Keratinocyte (primary cell): ENCODE results near the gene LIN28A. TPM values are rescaled to one million over a fixed set of nuclear protein-coding genes. Genes with fewer than 3 reads are reported as not detected.

Experiments used
- DNase-seq: peaks from one replicate; pipeline ENCODE4 v3.0.0-alpha.2; 2011; ENCODE audit warnings: low read depth, missing footprints, low spot score
- FAIRE-seq: peaks from 2 replicates; lab custom pipeline; 2011; peaks lifted over from hg19 to GRCh38; lab: Jason Lieb, UNC
- H2AFZ ChIP-seq: 2 replicates; pipeline ENCODE4 v1.6.0; 2012; ENCODE audit warnings: low read length, control low read depth, inconsistent platforms; ENCODE audit not compliant: control insufficient read depth
- H3K27ac ChIP-seq: 2 replicates; pipeline ENCODE4 v1.5.1; 2011; ENCODE audit warnings: low read length; ENCODE audit not compliant: control insufficient read depth, insufficient read depth
- H3K27me3 ChIP-seq: 3 replicates; pipeline ENCODE4 v1.6.0; 2011; ENCODE audit warnings: low read length; ENCODE audit not compliant: control insufficient read depth, insufficient read depth; ENCODE audit errors: extremely low read depth
- H3K36me3 ChIP-seq, 2 experiments: 2 replicates in 1 of 2; 3 replicates in 1 of 2; pipeline ENCODE4 v1.5.1; 2011; ENCODE audit warnings: low read length in 2 of 2, mild to moderate bottlenecking in 1 of 2; ENCODE audit not compliant: control insufficient read depth in 2 of 2, insufficient read depth in 2 of 2; ENCODE audit errors: extremely low read depth in 1 of 2
- H3K4me1 ChIP-seq: 3 replicates; pipeline ENCODE4 v1.5.1; 2011; ENCODE audit warnings: low read length; ENCODE audit not compliant: control insufficient read depth, insufficient read depth; ENCODE audit errors: extremely low read depth
- H3K4me2 ChIP-seq: 3 replicates; pipeline ENCODE4 v1.6.0; 2011; ENCODE audit warnings: low read depth, low read length; ENCODE audit not compliant: control insufficient read depth, insufficient read depth; ENCODE audit errors: extremely low read depth
- H3K4me3 ChIP-seq, 3 experiments: fragments of 200-600 bp in 1 of 3; sonication (generic) in 1 of 3; 2 replicates in 2 of 3; 3 replicates in 1 of 3; pipeline ENCODE4 v1.5.1; 2011 to 2016; ENCODE audit warnings: low read length in 3 of 3, mild to moderate bottlenecking in 3 of 3, control low read depth in 2 of 3, inconsistent platforms in 1 of 3, low read depth in 1 of 3, mixed read lengths in 1 of 3, mixed run types in 1 of 3, moderate library complexity in 1 of 3; ENCODE audit not compliant: control insufficient read depth in 2 of 3, insufficient read depth in 2 of 3; ENCODE audit errors: extremely low read depth in 1 of 3
- H3K79me2 ChIP-seq: 2 replicates; pipeline ENCODE4 v1.6.0; 2012; ENCODE audit warnings: low read length; ENCODE audit not compliant: control insufficient read depth, insufficient read depth
- H3K9ac ChIP-seq: 3 replicates; pipeline ENCODE4 v1.6.0; 2011; ENCODE audit warnings: low read length; ENCODE audit not compliant: control insufficient read depth, insufficient read depth; ENCODE audit errors: extremely low read depth
- H3K9me1 ChIP-seq: 3 replicates; pipeline ENCODE4 v1.6.0; 2011; ENCODE audit warnings: low read length; ENCODE audit not compliant: control insufficient read depth, insufficient read depth; ENCODE audit errors: extremely low read depth
- H3K9me3 ChIP-seq: 2 replicates; pipeline ENCODE4 v1.5.1; 2012; ENCODE audit warnings: low read depth, low read length; ENCODE audit not compliant: control insufficient read depth
- H4K20me1 ChIP-seq: 3 replicates; pipeline ENCODE4 v1.6.0; 2011; ENCODE audit warnings: low read length; ENCODE audit not compliant: control insufficient read depth, insufficient read depth; ENCODE audit errors: extremely low read depth
- EZH2 ChIP-seq: IDR thresholded peaks from one replicate; pipeline ENCODE4 v1.6.1; 2012; ENCODE audit warnings: inconsistent platforms, mild to moderate bottlenecking, low read length, moderate library complexity
- dilution Hi-C: fragments of 300-500 bp; cut with MboI; formaldehyde crosslinking; loops from one replicate; pipeline ENCODE4 v1.7.0; 2020; ENCODE audit warnings: low sequenced_read_pairs; ENCODE audit not compliant: extremely low pct_ligation_motif_present
- polyA plus RNA-seq, 5 experiments: library from polyadenylated mRNA; depleted of rRNA in 3 of 5; stranded (reverse) in 3 of 5; stranded (forward) in 1 of 5; unstranded in 1 of 5; fragments of >200 nt; gene quantifications; 1 replicate in 1 of 5; 2 replicates in 3 of 5; 3 replicates in 1 of 5; pipeline versions ENCODE4 v1.2.1 to v1.2.3, GENCODE V29; 2011 to 2012; ENCODE audit warnings: missing spikeins in 2 of 5, low read depth in 1 of 5, low replicate concordance in 1 of 5
- TF ChIP-seq, protein P1 (sequence below), 3 experiments: IDR thresholded peaks in 1 of 3; conservative IDR thresholded peaks in 1 of 3; optimal IDR thresholded peaks in 1 of 3; 2 replicates in 2 of 3; 3 replicates in 1 of 3; pipeline versions ENCODE3 to v1.5.1; 2011; ENCODE audit warnings: low read length in 3 of 3, mild to moderate bottlenecking in 3 of 3, moderate library complexity in 2 of 3, control low read depth in 1 of 3, inconsistent platforms in 1 of 3; ENCODE audit not compliant: insufficient read depth in 2 of 3; ENCODE audit errors: extremely low read depth in 1 of 3

Gene LIN28A
- polyA plus RNA-seq, 1 donor (not counting 4 experiments of a cell fraction or from before 2014, with no cell fraction given) = not detected

DNA sequence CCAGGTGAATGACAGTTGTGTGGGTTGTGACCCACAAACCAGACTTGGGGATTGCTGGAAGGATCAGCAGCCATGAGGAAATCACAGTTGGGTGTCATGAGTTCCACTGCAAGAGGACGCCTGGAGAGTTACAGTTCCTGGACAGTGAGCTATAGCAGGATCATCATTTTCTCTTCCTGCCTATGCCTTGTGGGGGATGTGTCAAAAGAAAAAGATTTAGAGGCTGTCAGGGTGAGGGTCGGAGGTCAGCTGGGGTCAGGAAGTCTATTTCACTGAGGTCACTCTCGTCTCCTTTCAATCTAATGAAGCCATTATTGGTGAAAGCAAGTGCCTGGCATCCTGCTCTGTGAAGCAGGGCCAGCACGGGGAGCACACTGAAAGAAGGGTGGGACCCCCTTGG is 7.0 kb upstream of the LIN28A start:
- peak; percentile 46 for FAIRE-seq
- no peak for DNase-seq
- H3K36me3 ChIP-seq = no peaks in the 10 kb centered on the region
- peaks cover 11% of the 10 kb centered on the region for H3K4me1 ChIP-seq
- H2AFZ ChIP-seq = no peak overlapping the region
- no peak overlapping the region for H3K4me2 ChIP-seq
- H3K27ac ChIP-seq = no peak overlapping the region
- TF ChIP-seq, protein P1, sequence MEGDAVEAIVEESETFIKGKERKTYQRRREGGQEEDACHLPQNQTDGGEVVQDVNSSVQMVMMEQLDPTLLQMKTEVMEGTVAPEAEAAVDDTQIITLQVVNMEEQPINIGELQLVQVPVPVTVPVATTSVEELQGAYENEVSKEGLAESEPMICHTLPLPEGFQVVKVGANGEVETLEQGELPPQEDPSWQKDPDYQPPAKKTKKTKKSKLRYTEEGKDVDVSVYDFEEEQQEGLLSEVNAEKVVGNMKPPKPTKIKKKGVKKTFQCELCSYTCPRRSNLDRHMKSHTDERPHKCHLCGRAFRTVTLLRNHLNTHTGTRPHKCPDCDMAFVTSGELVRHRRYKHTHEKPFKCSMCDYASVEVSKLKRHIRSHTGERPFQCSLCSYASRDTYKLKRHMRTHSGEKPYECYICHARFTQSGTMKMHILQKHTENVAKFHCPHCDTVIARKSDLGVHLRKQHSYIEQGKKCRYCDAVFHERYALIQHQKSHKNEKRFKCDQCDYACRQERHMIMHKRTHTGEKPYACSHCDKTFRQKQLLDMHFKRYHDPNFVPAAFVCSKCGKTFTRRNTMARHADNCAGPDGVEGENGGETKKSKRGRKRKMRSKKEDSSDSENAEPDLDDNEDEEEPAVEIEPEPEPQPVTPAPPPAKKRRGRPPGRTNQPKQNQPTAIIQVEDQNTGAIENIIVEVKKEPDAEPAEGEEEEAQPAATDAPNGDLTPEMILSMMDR (optimal IDR thresholded peaks at IDR 0.05 in 1 of 3, IDR thresholded peaks at IDR 0.05 in 1 of 3, conservative IDR thresholded peaks at IDR 0.05 in 1 of 3; ENCODE audit: extremely low read depth in 1 of 3, insufficient read depth in 2 of 3, low read length in 3 of 3) = no peak
- no peak for TF ChIP-seq EZH2
- no peak overlapping the region for H3K4me3 ChIP-seq
- no peaks in the 10 kb centered on the region for H3K79me2 ChIP-seq
- dilution Hi-C loops = no loop called here
- H3K9me1 ChIP-seq = no peaks in the 10 kb centered on the region
- H4K20me1 ChIP-seq = no peaks in the 10 kb centered on the region
- H3K9me3 ChIP-seq = no peaks in the 10 kb centered on the region
- peaks cover 1% of the 10 kb centered on the region for H3K27me3 ChIP-seq
- no peak overlapping the region for H3K9ac ChIP-seq

DNA sequence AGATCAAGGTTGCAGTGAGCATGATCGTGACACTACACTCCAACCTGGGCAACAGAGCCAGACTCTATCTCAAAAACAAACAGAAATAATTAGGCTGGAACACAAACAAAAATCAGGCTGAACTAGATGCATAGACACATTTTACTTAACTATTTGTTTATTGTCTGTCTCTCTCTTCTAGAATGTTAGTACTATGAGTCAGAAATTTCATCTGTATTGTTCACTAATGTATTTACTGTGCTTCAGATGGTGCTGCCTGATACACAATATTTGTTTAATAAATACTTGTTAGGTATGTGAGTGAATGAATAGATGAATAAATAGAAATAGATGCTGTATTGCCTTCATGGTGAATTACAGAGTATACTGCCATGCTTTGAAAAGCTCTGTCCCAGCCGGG is 6.0 kb upstream of the LIN28A start:
- no peak overlapping the region for H3K27ac ChIP-seq
- dilution Hi-C loops = no loop called here
- TF ChIP-seq, protein P1 (optimal IDR thresholded peaks at IDR 0.05 in 1 of 3, IDR thresholded peaks at IDR 0.05 in 1 of 3, conservative IDR thresholded peaks at IDR 0.05 in 1 of 3; ENCODE audit: extremely low read depth in 1 of 3, insufficient read depth in 2 of 3, low read length in 3 of 3) = no peak
- TF ChIP-seq EZH2 = no peak
- no peaks in the 10 kb centered on the region for H3K36me3 ChIP-seq
- H3K9ac ChIP-seq = no peak overlapping the region
- H3K4me2 ChIP-seq = no peak overlapping the region
- H3K9me3 ChIP-seq = no peaks in the 10 kb centered on the region
- no peaks in the 10 kb centered on the region for H3K79me2 ChIP-seq
- H2AFZ ChIP-seq = no peak overlapping the region
- no peak for DNase-seq
- H3K4me1 ChIP-seq = peaks cover 11% of the 10 kb centered on the region
- FAIRE-seq = no peak
- peaks cover 11% of the 10 kb centered on the region for H3K27me3 ChIP-seq
- H4K20me1 ChIP-seq = no peaks in the 10 kb centered on the region
- H3K9me1 ChIP-seq = no peaks in the 10 kb centered on the region
- no peak overlapping the region for H3K4me3 ChIP-seq
